Epithelial cell of esophagus (primary cell): ENCODE data around the gene ELK3.
A peak's percentile ranks its signal among the peaks of the same experiment; 100 is the strongest.

Experiments used
- DNase-seq: peaks from one replicate; pipeline ENCODE4 v3.0.0; 2010; ENCODE audit warnings: low read depth
- H3K4me3 ChIP-seq: 2 replicates; pipeline ENCODE4 v1.5.1; 2011; ENCODE audit warnings: mild to moderate bottlenecking, low read length, control low read depth
- TF ChIP-seq, protein P1 (sequence below): IDR thresholded peaks from 2 replicates; pipeline ENCODE4 v1.5.1; 2011; ENCODE audit warnings: low read depth, mild to moderate bottlenecking, low read length, control low read depth, inconsistent platforms; ENCODE audit not compliant: insufficient read depth; ENCODE audit errors: missing control alignments

Gene ELK3

DNA sequence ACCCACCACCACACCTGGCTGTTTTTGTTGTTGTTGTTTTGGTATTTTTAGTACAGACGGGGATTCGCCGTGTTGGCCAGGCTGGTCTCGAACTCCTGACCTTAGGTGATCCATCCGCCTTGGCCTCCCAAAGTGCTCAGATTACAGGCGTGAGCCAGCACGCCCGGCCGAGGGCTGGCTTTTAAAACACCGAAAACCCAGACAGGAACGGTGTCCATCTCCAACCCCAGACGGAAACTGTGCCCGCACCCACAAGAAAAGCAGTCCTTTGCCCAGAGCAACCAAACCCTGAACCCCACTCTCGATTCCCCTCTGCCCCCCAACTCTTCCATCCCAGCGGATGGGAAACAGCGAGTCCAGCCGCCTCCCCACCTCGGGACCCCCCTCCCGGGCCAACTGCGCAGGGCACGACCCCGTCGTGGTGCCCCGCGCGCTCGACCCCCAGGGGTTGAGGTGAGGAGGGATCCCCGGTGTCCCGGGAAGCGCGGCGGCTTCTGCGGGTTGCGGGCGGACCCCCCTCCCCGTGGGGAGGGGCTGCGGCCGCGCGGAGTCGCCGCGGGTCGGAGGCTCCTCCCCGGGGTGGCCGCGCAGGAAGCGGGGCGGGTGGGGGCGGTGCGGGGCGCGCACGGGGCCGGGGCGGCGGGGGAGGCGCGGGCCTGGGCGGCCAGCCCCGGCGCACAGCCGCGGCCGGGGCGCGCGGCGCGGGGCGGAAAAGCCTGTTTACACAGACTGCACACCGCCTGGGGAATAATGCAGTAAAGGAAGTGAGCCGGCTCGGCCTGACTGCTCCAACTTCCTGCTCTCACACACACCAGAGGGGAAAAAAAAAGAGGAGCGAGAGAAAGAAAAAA lies at the start of gene ELK3:
Gene ELK3 (plus strand): TSS at position 651 of the 851 bp plus-strand sequence.
- TF ChIP-seq, protein P1, sequence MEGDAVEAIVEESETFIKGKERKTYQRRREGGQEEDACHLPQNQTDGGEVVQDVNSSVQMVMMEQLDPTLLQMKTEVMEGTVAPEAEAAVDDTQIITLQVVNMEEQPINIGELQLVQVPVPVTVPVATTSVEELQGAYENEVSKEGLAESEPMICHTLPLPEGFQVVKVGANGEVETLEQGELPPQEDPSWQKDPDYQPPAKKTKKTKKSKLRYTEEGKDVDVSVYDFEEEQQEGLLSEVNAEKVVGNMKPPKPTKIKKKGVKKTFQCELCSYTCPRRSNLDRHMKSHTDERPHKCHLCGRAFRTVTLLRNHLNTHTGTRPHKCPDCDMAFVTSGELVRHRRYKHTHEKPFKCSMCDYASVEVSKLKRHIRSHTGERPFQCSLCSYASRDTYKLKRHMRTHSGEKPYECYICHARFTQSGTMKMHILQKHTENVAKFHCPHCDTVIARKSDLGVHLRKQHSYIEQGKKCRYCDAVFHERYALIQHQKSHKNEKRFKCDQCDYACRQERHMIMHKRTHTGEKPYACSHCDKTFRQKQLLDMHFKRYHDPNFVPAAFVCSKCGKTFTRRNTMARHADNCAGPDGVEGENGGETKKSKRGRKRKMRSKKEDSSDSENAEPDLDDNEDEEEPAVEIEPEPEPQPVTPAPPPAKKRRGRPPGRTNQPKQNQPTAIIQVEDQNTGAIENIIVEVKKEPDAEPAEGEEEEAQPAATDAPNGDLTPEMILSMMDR = no peak
- peak within 1 kb of the TSS; percentile 91 for H3K4me3 ChIP-seq
- DNase-seq = peak; percentile 86

- no peak for DNase-seq
- H3K4me3 ChIP-seq = no peak overlapping the region
- TF ChIP-seq, protein P1 = no peak
These were observed 47.4 kb upstream of the ELK3 start for GRCh38 chr12:96146747-96147146.

DNA sequence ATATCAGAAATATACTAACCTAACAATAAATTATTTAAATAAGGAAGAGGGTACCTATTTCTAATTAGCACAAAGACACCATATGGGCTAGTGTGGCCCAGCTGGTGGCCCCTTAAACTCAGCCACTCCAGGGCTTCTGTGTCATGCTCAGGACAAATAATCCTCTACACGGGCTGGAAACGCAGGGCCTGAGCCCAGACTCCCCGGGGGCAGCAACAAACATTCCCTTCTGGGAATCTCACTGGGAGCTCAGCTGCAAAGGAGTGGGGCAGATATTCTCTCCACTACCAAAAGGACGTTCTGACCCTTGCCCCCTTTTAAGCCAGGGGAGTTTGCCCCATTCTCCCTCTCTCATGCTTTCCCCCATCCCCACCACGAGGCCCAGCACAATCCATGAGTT lies 43.7 kb upstream of the ELK3 start:
- TF ChIP-seq, protein P1 = no peak
- DNase-seq = no peak
- no peak overlapping the region for H3K4me3 ChIP-seq

DNA sequence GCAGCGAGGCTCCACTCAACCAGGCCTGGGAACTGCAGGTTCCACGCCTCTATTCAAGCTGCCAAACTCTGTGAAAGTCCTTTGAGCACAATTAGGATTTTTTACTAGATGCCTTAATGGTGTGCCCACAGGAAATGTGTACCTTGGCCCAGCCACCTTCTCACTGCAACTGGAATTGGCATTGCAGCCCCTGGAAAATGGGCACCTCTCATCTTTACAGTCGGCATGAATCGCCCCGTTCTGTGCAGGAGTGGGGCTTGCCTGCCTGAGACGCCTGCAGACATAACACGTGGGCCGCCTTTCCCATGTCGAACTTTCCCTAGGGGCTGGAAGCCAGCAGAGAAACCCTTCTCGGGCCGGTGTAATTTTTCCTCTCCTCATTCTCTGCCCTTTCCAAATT lies 42.0 kb upstream of the ELK3 start:
- DNase-seq = no peak
- TF ChIP-seq, protein P1 = no peak
- H3K4me3 ChIP-seq = no peak overlapping the region

DNA sequence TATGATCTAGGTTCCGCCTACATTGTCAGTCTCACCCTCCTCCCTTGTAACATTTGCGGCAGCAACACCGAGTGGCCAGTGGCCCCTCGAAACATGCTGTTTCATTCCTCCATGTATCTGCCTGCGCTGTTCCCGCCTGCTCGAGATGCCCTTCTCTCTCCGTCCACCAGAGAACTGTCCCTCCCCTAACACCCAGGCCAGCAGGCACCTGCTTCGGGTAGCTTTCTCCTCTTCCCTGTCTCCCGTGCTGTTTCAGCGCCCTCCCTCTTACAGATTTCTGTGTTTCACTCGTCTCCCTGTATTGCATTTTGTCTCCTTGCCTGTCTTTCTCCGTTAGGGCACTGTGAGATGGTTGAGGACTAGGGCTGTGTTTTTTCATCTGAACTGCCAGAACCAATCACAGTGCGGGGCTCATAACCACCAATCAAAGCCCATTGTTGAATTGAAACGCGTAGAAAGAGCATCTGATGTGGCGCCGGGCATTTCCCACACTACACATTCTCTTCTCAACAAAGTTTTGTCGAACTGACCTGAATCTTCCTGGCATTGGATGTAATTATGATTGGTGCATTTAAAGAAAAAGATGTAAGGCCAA lies 40.9 kb upstream of the ELK3 start:
- H3K4me3 ChIP-seq = no peak overlapping the region
- DNase-seq = no peak
- TF ChIP-seq, protein P1 = no peak

DNA sequence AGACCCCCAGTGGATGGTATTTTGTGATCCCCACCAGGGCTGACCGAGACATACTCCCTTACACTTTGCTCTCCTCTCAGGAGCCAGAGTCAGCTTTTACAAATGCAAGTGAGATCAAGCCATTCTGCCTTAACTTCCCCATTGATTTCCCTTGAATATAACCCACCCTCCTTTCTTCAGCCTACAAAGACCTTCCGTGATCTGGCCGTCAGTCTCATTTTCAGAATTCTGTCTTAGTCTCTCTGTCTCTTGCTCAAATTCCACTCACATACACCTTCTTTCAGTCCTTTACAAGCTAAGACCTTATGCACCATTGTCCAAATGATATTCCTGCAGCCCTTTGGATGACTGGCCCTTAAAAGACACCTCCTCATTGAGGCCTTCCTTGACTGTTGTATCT lies 39.0 kb upstream of the ELK3 start:
- TF ChIP-seq, protein P1 = no peak
- H3K4me3 ChIP-seq = no peak overlapping the region
- DNase-seq = no peak
